HL-60/S4 treated with retinoic acid at 250 ng/mL for 4 days and 3 days (cell line): ENCODE results near the gene KRTAP16-1.
"Not testable (repeated sequence)": the region's sequence is repeated elsewhere in the genome, so short reads cannot be mapped to it uniquely, and the experiment has no call there.

ENCODE experiments used
- in situ Hi-C: fragments of 300-500 bp; cut with MboI; formaldehyde crosslinking; loops from 2 replicates; pipeline ENCODE4 v1.7.0; 2022; ENCODE audit warnings: low sequenced_read_pairs

KRTAP16-1 gene

GRCh38 chr17:41308918-41309359 is at the start of gene KRTAP16-1:
Gene KRTAP16-1 (minus strand): TSS chr17:41309309. CDS start chr17:41309253, 56 bp downstream.
- in situ Hi-C loops: no loop called here

GRCh38 chr17:41354536-41354935 is 45.4 kb upstream of the KRTAP16-1 start:
- in situ Hi-C loops: no loop called here

- in situ Hi-C loops: no loop called here
Measured at GRCh38 chr17:41352597-41353366, 43.7 kb upstream of the KRTAP16-1 start.

- in situ Hi-C loops: no loop called here
Measured at GRCh38 chr17:41351177-41351576, 42.1 kb upstream of the KRTAP16-1 start.

GRCh38 chr17:41350381-41350878 is 41.3 kb upstream of the KRTAP16-1 start, which contains the start of gene KRT33A:
Gene KRT33A (minus strand): TSS chr17:41350828. CDS start chr17:41350767, 61 bp downstream.
- in situ Hi-C loops: not testable (repeated sequence)

GRCh38 chr17:41347869-41348760 is 39.0 kb upstream of the KRTAP16-1 start:
- in situ Hi-C loops: no loop called here

- in situ Hi-C loops: not testable (repeated sequence)
Measured at GRCh38 chr17:41346421-41346820, 37.3 kb upstream of the KRTAP16-1 start.

GRCh38 chr17:41345992-41346391 is 36.9 kb upstream of the KRTAP16-1 start:
- in situ Hi-C loops: no loop called here

- in situ Hi-C loops: no loop called here
Measured at GRCh38 chr17:41343029-41343428, 33.9 kb upstream of the KRTAP16-1 start.

- in situ Hi-C loops: no loop called here
Measured at GRCh38 chr17:41340934-41341861, 32.1 kb upstream of the KRTAP16-1 start.

GRCh38 chr17:41340494-41340893 is 31.4 kb upstream of the KRTAP16-1 start:
- in situ Hi-C loops: no loop called here

GRCh38 chr17:41339571-41340172 is 30.6 kb upstream of the KRTAP16-1 start:
- in situ Hi-C loops: no loop called here

- in situ Hi-C loops: no loop called here
Measured at GRCh38 chr17:41338961-41339485, 29.9 kb upstream of the KRTAP16-1 start.

- in situ Hi-C loops: no loop called here
Measured at GRCh38 chr17:41335747-41336146, 26.6 kb upstream of the KRTAP16-1 start.

GRCh38 chr17:41334385-41335305 is 25.5 kb upstream of the KRTAP16-1 start:
- in situ Hi-C loops: no loop called here

GRCh38 chr17:41333836-41334235 is 24.7 kb upstream of the KRTAP16-1 start:
- in situ Hi-C loops: no loop called here

- in situ Hi-C loops: no loop called here
Measured at GRCh38 chr17:41333098-41333497, 24.0 kb upstream of the KRTAP16-1 start.

- in situ Hi-C loops: no loop called here
Measured at GRCh38 chr17:41332239-41332638, 23.1 kb upstream of the KRTAP16-1 start.

- in situ Hi-C loops: no loop called here
Measured at GRCh38 chr17:41331606-41332005, 22.5 kb upstream of the KRTAP16-1 start.
